Transverse colon (tissue), 4 donors: ENCODE measurements around the gene AKAP13. TPM values are rescaled to one million over a fixed set of nuclear protein-coding genes. Genes with fewer than 3 reads are reported as not detected.

Experiments used
- DNase-seq: peaks from one replicate; pipeline ENCODE4 v3.0.0-alpha.2; 2019
- H3K27ac ChIP-seq, 4 donors: fragments of 200-600 bp; sonication (generic); 2 replicates each; pipeline ENCODE4 v1.5.1; 2016 to 2018; ENCODE audit warnings: inconsistent platforms in 4 of 4
- H3K27me3 ChIP-seq: fragments of 200-600 bp; sonication (generic); 2 replicates; pipeline ENCODE4 v1.5.1; 2017; ENCODE audit warnings: inconsistent platforms
- H3K36me3 ChIP-seq, 4 donors: fragments of 200-600 bp; sonication (generic); 2 replicates each; pipeline ENCODE4 v1.5.1; 2017 to 2019; ENCODE audit warnings: inconsistent platforms in 4 of 4
- H3K4me1 ChIP-seq, 4 donors: fragments of 200-600 bp; sonication (generic); 2 replicates each; pipeline ENCODE4 v1.5.1; 2017 to 2020; ENCODE audit warnings: inconsistent platforms in 4 of 4
- H3K4me3 ChIP-seq, 4 donors: fragments of 200-600 bp; sonication (generic); 1 replicate in 1 of 4; 2 replicates in 3 of 4; pipeline versions ENCODE4 v1.5.1 to v1.6.1; 2017 to 2019; ENCODE audit warnings: inconsistent platforms in 4 of 4
- H3K9me3 ChIP-seq, 2 donors: fragments of 200-600 bp; sonication (generic); 2 replicates each; pipeline ENCODE4 v1.5.1; 2017 to 2019; ENCODE audit warnings: inconsistent platforms in 2 of 2
- CTCF ChIP-seq, 5 experiments: fragments of 200-600 bp in 3 of 5; fragments of 450-650 bp in 2 of 5; sonication (generic) in 3 of 5; IDR thresholded peaks; 1 replicate in 2 of 5; 2 replicates in 3 of 5; pipeline ENCODE4 v1.5.1; 2016 to 2017; ENCODE audit warnings: antibody characterized with exemption in 5 of 5, inconsistent platforms in 3 of 5, mild to moderate bottlenecking in 2 of 5, moderate library complexity in 1 of 5
- EP300 ChIP-seq: sonication (generic); formaldehyde crosslinking; IDR thresholded peaks from one replicate; pipeline ENCODE4 v1.6.1; 2017; ENCODE audit warnings: antibody characterized with exemption, low read depth
- POLR2A ChIP-seq: fragments of 450-650 bp; IDR thresholded peaks from one replicate; pipeline ENCODE4 v1.6.1; 2016; ENCODE audit warnings: antibody characterized with exemption, mild to moderate bottlenecking, moderate library complexity
- POLR2AphosphoS5 ChIP-seq, 3 donors: sonication (generic); formaldehyde crosslinking; IDR thresholded peaks; one replicate each; pipeline ENCODE4 v1.6.1; 2016; ENCODE audit warnings: antibody characterized with exemption in 3 of 3
- WGBS, 2 donors: methylation state at CpG; one replicate each; pipeline ENCODE4 v1.1.5; 2018; ENCODE audit warnings: low coverage in 1 of 2; 5-methylcytosine and 5-hydroxymethylcytosine counted together
- in situ Hi-C, 4 donors: fragments of 200-750 bp; cut with MboI; loops; one replicate each; pipeline versions ENCODE4 v1.15.0 to v1.15.1; 2017; ENCODE audit warnings: low sequenced_read_pairs in 3 of 4, low pct_ligation_motif_present in 1 of 4, low pct_unique_long_range_greater_than_20kb in 1 of 4
- intact Hi-C: fragments of 100-400 bp; cut with DNase I; formaldehyde crosslinking; loops from one replicate; pipeline ENCODE4 v1.15.1; 2023; ENCODE audit warnings: low total_unique reads
- total RNA-seq, 4 donors: library from RNA; depleted of rRNA; stranded (reverse); fragments of >200 nt; gene quantifications; one replicate each; pipeline ENCODE4 v1.1.0, GENCODE V29; 2016

AKAP13 gene
- total RNA-seq, 4 donors from 2014 or later = 206 to 291 (median 214) TPM

- peaks cover 0 to 54% (median 25%) of the 10 kb centered on the region in 4 donors for H3K36me3 ChIP-seq
- DNase-seq = no peak
- in situ Hi-C loops = loop anchor here in 2 of 4 donors (25.0 kb wide), 1 partner anchor 197 kb away; no protein-coding TSS in a partner anchor
- intact Hi-C loops = no loop called here
- no peaks in the 10 kb centered on the region for H3K27me3 ChIP-seq
- no peaks in the 10 kb centered on the region for H3K9me3 ChIP-seq
- H3K4me1 ChIP-seq = peaks cover 2 to 12% (median 5%) of the 10 kb centered on the region in 4 donors
- no peak overlapping the region for H3K27ac ChIP-seq
- WGBS, 2 donors = 93 to 98% methylated on average over 6 of the region's 6 CpGs
- TF ChIP-seq POLR2AphosphoS5 (IDR thresholded peaks at IDR 0.05) = no peak
- no peak for TF ChIP-seq POLR2A
- TF ChIP-seq CTCF (IDR thresholded peaks at IDR 0.05) = no peak
- no peak for TF ChIP-seq EP300
- no peak overlapping the region for H3K4me3 ChIP-seq
Observed at GRCh38 chr15:85684174-85684710, 303.8 kb downstream of the AKAP13 start.

DNA sequence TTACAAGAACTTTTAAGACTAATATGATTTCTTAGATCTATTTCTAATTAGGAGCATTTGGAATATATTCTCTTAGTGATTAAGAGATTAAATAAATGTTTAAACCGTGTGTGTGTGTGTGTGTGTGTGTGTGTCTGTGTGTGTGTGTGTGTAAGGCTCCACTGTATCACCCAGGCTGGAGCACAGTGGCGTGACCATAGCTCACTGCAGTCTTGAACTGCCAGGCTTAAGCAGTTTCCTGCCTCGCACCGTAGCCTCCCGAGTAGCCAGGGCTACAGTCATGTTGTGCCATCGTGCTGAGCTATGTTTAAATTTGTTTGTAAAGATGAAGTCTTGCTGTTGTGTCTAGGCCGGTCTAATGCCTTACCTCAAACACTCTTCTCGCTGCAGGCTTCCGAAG lies 305.0 kb downstream of the AKAP13 start:
- no peaks in the 10 kb centered on the region for H3K27me3 ChIP-seq
- peaks cover 6 to 16% (median 9%) of the 10 kb centered on the region in 4 donors for H3K4me1 ChIP-seq
- H3K9me3 ChIP-seq = no peaks in the 10 kb centered on the region
- in situ Hi-C loops (loop anchor here in 2 of 4 donors (25.0 kb wide), 1 partner anchor 198 kb away; no protein-coding TSS in a partner anchor), intact Hi-C loops (no loop called here)
- no peak for DNase-seq
- no peak overlapping the region for H3K27ac ChIP-seq
- peaks cover 0 to 51% (median 24%) of the 10 kb centered on the region in 4 donors for H3K36me3 ChIP-seq
- WGBS, 2 donors = 70 to 82% methylated on average over 4 to 9 of the region's 9 CpGs
- peak in 1 of 3 donors; percentile 8 for TF ChIP-seq POLR2AphosphoS5 (IDR thresholded peaks at IDR 0.05)
- TF ChIP-seq POLR2A = no peak
- TF ChIP-seq EP300 = no peak
- no peak for TF ChIP-seq CTCF (IDR thresholded peaks at IDR 0.05)
- H3K4me3 ChIP-seq = no peak overlapping the region

DNA sequence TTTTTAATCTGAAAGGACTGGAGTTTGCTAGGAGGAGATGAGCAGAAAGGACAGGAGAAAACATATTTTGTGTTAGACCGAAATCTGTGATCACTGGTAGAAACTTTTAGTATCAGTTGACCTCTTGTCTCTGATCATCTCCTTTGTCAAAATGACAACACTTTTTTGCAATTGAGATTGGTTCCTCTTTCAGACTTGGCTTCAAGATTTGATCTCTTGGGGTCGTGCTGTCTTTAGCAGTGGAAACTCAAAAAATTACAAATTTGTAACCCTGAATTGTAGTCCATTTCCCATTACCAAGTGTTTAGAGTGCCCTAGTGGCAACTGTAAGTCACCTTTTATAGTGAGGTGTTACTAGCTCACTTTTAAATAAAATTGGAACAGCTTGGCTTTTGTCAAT lies 306.9 kb downstream of the AKAP13 start:
- in situ Hi-C loops (loop anchor here in 2 of 4 donors (25.0 kb wide), 1 partner anchor 200 kb away; no protein-coding TSS in a partner anchor), intact Hi-C loops (no loop called here)
- 71 to 87% methylated on average over 2 of the region's 2 CpGs for WGBS, 2 donors
- no peak for TF ChIP-seq POLR2AphosphoS5 (IDR thresholded peaks at IDR 0.05)
- TF ChIP-seq EP300 = no peak
- TF ChIP-seq CTCF (IDR thresholded peaks at IDR 0.05) = no peak
- TF ChIP-seq POLR2A = no peak
- H3K27me3 ChIP-seq = no peaks in the 10 kb centered on the region
- no peak for DNase-seq
- no peak overlapping the region for H3K4me3 ChIP-seq
- H3K27ac ChIP-seq = peak overlapping the region in 1 of 4 donors; percentile 11
- H3K36me3 ChIP-seq = peaks cover 0 to 47% (median 17%) of the 10 kb centered on the region in 4 donors
- peaks cover 6 to 26% (median 9%) of the 10 kb centered on the region in 4 donors for H3K4me1 ChIP-seq
- H3K9me3 ChIP-seq = no peaks in the 10 kb centered on the region

DNA sequence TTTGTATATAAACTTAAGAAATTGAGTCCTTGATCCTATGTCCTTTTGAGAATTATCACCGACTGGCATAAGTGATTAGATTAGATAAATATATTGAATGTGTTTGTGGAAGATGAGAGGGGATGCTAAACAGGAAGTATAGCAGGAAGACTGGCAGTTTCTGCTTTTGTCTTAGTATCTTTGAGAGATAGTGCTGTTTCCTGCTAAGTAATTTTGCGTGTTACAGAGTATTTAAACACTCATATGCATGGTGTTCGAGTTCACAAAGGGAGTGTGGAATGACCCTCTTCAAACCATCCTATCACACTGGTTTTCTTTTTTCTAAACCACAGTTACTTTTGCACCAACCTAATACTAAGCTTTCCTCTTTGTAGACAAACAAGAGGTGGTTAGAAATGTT lies 308.3 kb downstream of the AKAP13 start:
- no peak for DNase-seq
- Histone ChIP-seq H3K27me3 (no peaks in the 10 kb centered on the region), H3K36me3 (peaks cover 0 to 50% (median 16%) of the 10 kb centered on the region in 4 donors), H3K9me3 (no peaks in the 10 kb centered on the region), H3K4me3 (no peak overlapping the region), H3K4me1 (peaks cover 6 to 31% (median 9%) of the 10 kb centered on the region in 4 donors), H3K27ac (peak overlapping the region; percentile 56 to 79 (median 68))
- intact Hi-C loops = no loop called here
- in situ Hi-C loops = loop anchor here in 2 of 4 donors (25.0 kb wide), 1 partner anchor 201 kb away; no protein-coding TSS in a partner anchor
- 36 to 75% methylated on average over 3 of the region's 3 CpGs for WGBS, 2 donors
- TF ChIP-seq POLR2AphosphoS5 (IDR thresholded peaks at IDR 0.05) (no peak), POLR2A (no peak), CTCF (IDR thresholded peaks at IDR 0.05) (no peak), EP300 (no peak)
